Thyroid gland (tissue), 4 donors: ENCODE data around the gene LMBR1. TPM values are rescaled to one million over a fixed set of nuclear protein-coding genes. Genes with fewer than 3 reads are reported as not detected.

Experiments used
- DNase-seq, 2 donors: peaks; one replicate each; pipeline ENCODE4 v3.0.0-alpha.2; 2019
- H3K27ac ChIP-seq, 3 donors: fragments of 200-600 bp; sonication (generic); 1 replicate in 2 of 3; 2 replicates in 1 of 3; pipeline ENCODE4 v1.5.1; 2016 to 2019; ENCODE audit warnings: mild to moderate bottlenecking in 1 of 3, moderate library complexity in 1 of 3
- H3K27me3 ChIP-seq: fragments of 200-600 bp; sonication (generic); one replicate; pipeline ENCODE4 v1.5.1; 2019
- H3K36me3 ChIP-seq, 2 donors: fragments of 200-600 bp; sonication (generic); one replicate each; pipeline ENCODE4 v1.5.1; 2016 to 2019
- H3K4me1 ChIP-seq, 2 donors: fragments of 200-600 bp; sonication (generic); one replicate each; pipeline ENCODE4 v1.5.1; 2017 to 2019
- H3K4me3 ChIP-seq, 3 donors: fragments of 200-600 bp; sonication (generic); replicated peaks in 1 of 3; 1 replicate in 2 of 3; 2 replicates in 1 of 3; pipeline ENCODE4 v1.5.1; 2016; ENCODE audit warnings: mild to moderate bottlenecking in 1 of 3
- H3K9me3 ChIP-seq: fragments of 200-600 bp; sonication (generic); one replicate; pipeline ENCODE4 v1.5.1; 2017
- POLR2A ChIP-seq, 2 donors: fragments of 450-650 bp; IDR thresholded peaks; one replicate each; pipeline ENCODE4 v1.6.1; 2017; ENCODE audit warnings: antibody characterized with exemption in 2 of 2, mild to moderate bottlenecking in 2 of 2, moderate library complexity in 1 of 2
- WGBS, 2 donors: methylation state at CpG; one replicate each; pipeline ENCODE4 v1.1.5; 2017; 5-methylcytosine and 5-hydroxymethylcytosine counted together
- intact Hi-C: fragments of 100-400 bp; cut with DNase I; formaldehyde crosslinking; loops from one replicate; pipeline ENCODE4 v1.15.1; 2023
- small RNA-seq: library from RNA; depleted of rRNA; stranded (forward); fragments of <200 nt; gene quantifications from one replicate; pipeline ENCODE3, GENCODE V24; 2016
- total RNA-seq, 4 donors: library from RNA; depleted of rRNA; stranded (reverse); fragments of >200 nt; gene quantifications; one replicate each; pipeline ENCODE4 v1.2.3, GENCODE V29; 2016
- TF ChIP-seq, protein P1 (sequence below), 6 experiments: fragments of 200-600 bp in 3 of 6; fragments of 450-650 bp in 3 of 6; sonication (generic) in 3 of 6; IDR thresholded peaks; one replicate each; pipeline ENCODE4 v1.5.1; 2016 to 2019; ENCODE audit warnings: antibody characterized with exemption in 6 of 6, mild to moderate bottlenecking in 2 of 6, inconsistent platforms in 1 of 6, moderate library complexity in 1 of 6

LMBR1 gene
- total RNA-seq, 4 donors from 2014 or later = 73.9 to 205 (median 113) TPM

DNA sequence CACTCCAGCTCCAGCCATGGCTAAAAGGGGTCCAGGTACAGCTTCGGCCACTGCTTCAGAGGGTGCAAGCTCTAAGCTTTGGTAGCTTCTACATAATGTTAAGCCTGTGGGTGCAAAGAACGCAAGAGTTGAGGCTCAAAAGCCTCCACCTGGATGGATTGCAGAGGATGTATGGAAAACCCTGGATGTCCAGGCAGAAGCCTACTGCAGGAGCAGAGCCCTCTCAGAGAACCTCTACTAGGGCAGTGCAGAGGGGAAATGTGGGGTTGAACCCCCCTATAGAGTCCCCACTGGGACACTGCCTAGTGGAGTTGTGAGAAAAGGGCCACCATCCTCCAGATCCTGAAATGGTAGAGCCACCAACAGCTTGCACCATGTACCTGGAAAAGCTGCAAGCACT lies 263.1 kb downstream of the LMBR1 start:
- no peaks in the 10 kb centered on the region for H3K9me3 ChIP-seq
- H3K4me3 ChIP-seq = no peak overlapping the region

GRCh38 chr7:156628562-156628961 lies 264.4 kb downstream of the LMBR1 start:
- intact Hi-C loops = no loop called here
- no peak for TF ChIP-seq POLR2A (IDR thresholded peaks at IDR 0.05)
- TF ChIP-seq, protein P1, sequence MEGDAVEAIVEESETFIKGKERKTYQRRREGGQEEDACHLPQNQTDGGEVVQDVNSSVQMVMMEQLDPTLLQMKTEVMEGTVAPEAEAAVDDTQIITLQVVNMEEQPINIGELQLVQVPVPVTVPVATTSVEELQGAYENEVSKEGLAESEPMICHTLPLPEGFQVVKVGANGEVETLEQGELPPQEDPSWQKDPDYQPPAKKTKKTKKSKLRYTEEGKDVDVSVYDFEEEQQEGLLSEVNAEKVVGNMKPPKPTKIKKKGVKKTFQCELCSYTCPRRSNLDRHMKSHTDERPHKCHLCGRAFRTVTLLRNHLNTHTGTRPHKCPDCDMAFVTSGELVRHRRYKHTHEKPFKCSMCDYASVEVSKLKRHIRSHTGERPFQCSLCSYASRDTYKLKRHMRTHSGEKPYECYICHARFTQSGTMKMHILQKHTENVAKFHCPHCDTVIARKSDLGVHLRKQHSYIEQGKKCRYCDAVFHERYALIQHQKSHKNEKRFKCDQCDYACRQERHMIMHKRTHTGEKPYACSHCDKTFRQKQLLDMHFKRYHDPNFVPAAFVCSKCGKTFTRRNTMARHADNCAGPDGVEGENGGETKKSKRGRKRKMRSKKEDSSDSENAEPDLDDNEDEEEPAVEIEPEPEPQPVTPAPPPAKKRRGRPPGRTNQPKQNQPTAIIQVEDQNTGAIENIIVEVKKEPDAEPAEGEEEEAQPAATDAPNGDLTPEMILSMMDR (IDR thresholded peaks at IDR 0.05) = no peak
- no peak for DNase-seq

More for the DNA sequence above, 263.1 kb downstream of the LMBR1 start:
- DNase-seq = no peak
- Histone ChIP-seq H3K27me3 (no peaks in the 10 kb centered on the region), H3K4me1 (no peaks in the 10 kb centered on the region), H3K36me3 (no peaks in the 10 kb centered on the region), H3K27ac (no peak overlapping the region)
- 95 to 100% methylated on average over 1 to 2 of the region's 2 CpGs for WGBS, 2 donors
- intact Hi-C loops = no loop called here
- TF ChIP-seq POLR2A (IDR thresholded peaks at IDR 0.05) = no peak

More at GRCh38 chr7:156628562-156628961, 264.4 kb downstream of the LMBR1 start:
- Histone ChIP-seq H3K27me3 (no peaks in the 10 kb centered on the region), H3K9me3 (no peaks in the 10 kb centered on the region), H3K36me3 (no peaks in the 10 kb centered on the region), H3K4me1 (no peaks in the 10 kb centered on the region), H3K4me3 (no peak overlapping the region), H3K27ac (no peak overlapping the region)

Small RNA genes within 50 kb of the gene (small RNA-seq; reads per million reads assigned to genes)
- gene RNU4-31P = not detected

Other genes starting within 250 kb of the LMBR1 start
- gene NOM1, start 56.5 kb upstream of the LMBR1 start, total RNA-seq = 10 to 100 TPM; 11.2 to 25.7 (median 16.8) TPM
- gene MNX1, start 117.5 kb upstream of the LMBR1 start, total RNA-seq = not detected
- 10 to 100 TPM; 50.3 to 75.0 (median 64.0) TPM for gene UBE3C, start 245.7 kb upstream of the LMBR1 start, total RNA-seq